Activated T-cell treated with anti-CD3 and anti-CD28 coated beads, Interleukin-2, amount 50 U/mL, for 1 hour (primary cell): ENCODE data around the gene PLXNB3.
"Not testable (repeated sequence)": the region's sequence is repeated elsewhere in the genome, so short reads cannot be mapped to it uniquely, and the experiment has no call there.

Source experiments
- DNase-seq: peaks from one replicate; pipeline ENCODE4 v3.0.0-alpha.2; 2020

PLXNB3 gene

GRCh38 chrX:153763989-153764755 lies at the start of gene PLXNB3:
TSS of gene PLXNB3 (plus strand) at chrX:153764249. CDS start at chrX:153765536, 1,287 bp downstream.
- DNase-seq = peak; percentile 81

GRCh38 chrX:153714256-153714655 lies 49.8 kb upstream of the PLXNB3 start:
- no peak for DNase-seq

- DNase-seq = no peak
Measured at GRCh38 chrX:153717445-153717844, 46.6 kb upstream of the PLXNB3 start.

GRCh38 chrX:153719238-153719637 lies 44.8 kb upstream of the PLXNB3 start:
- no peak for DNase-seq

- no peak for DNase-seq
Measured at GRCh38 chrX:153719701-153720100, 44.3 kb upstream of the PLXNB3 start.

GRCh38 chrX:153722704-153723350 lies 41.2 kb upstream of the PLXNB3 start:
- DNase-seq = no peak

GRCh38 chrX:153723351-153724251 lies 40.4 kb upstream of the PLXNB3 start:
- DNase-seq = no peak

GRCh38 chrX:153724252-153725038 lies 39.6 kb upstream of the PLXNB3 start, which contains the start of the genes ABCD1 and BCAP31:
TSS of gene ABCD1 (plus strand) at chrX:153724856. CDS start at chrX:153725267, 411 bp downstream.
TSS of gene BCAP31 (minus strand) at chrX:153724387. CDS start at chrX:153723244, 1,143 bp downstream.
- DNase-seq = peak; percentile 90

- DNase-seq = no peak
Measured at GRCh38 chrX:153725039-153725831, 38.8 kb upstream of the PLXNB3 start.

- no peak for DNase-seq
Measured at GRCh38 chrX:153725832-153726285, 38.2 kb upstream of the PLXNB3 start.

GRCh38 chrX:153726286-153727122 lies 37.5 kb upstream of the PLXNB3 start:
- DNase-seq = peak; percentile 40

GRCh38 chrX:153727123-153727931 lies 36.7 kb upstream of the PLXNB3 start:
- DNase-seq = no peak

- no peak for DNase-seq
Measured at GRCh38 chrX:153728095-153728494, 36.0 kb upstream of the PLXNB3 start.

- DNase-seq = no peak
Measured at GRCh38 chrX:153728951-153729631, 35.0 kb upstream of the PLXNB3 start.

- DNase-seq = not testable (repeated sequence)
Measured at GRCh38 chrX:153730115-153730514, 33.9 kb upstream of the PLXNB3 start.

GRCh38 chrX:153731117-153731844 lies 32.8 kb upstream of the PLXNB3 start:
- DNase-seq = no peak

- DNase-seq = no peak
Measured at GRCh38 chrX:153731845-153732215, 32.2 kb upstream of the PLXNB3 start.

GRCh38 chrX:153732401-153732800 lies 31.6 kb upstream of the PLXNB3 start:
- DNase-seq = no peak
